K562 (cell line): ENCODE measurements around the gene OLFML1. TPM values are rescaled to one million over a fixed set of nuclear protein-coding genes. Genes with fewer than 3 reads are reported as not detected.

Source experiments
- ATAC-seq: fragments of 200-7000 bp; cut with Tn5 transposase; 3 replicates; pipeline ENCODE4 v1.9.1; 2020; ENCODE audit warnings: moderate library complexity
- BruUV-seq: library from RNA; stranded (reverse); fragments of 400-500 nt; replicated peaks from 2 replicates; lab custom pipeline; 2021; lab: Mats Ljungman, UMichigan
- CTCF ChIA-PET: fragments of 300-600 bp; formaldehyde crosslinking; extraction: SDS; loops from one replicate; lab custom pipeline; 2021; ENCODE audit warnings: low intra/inter-chr PET ratio; lab: Yijun Ruan, JAX
- POLR2A ChIA-PET: fragments of 300-600, 350-650 bp; sonication (Branson Sonifier 250); formaldehyde crosslinking; extraction: SDS; loops from one replicate; lab custom pipeline; 2021; ENCODE audit warnings: antibody characterized with exemption, inconsistent platforms; lab: Yijun Ruan, JAX
- DNase-seq, 4 experiments: peaks; one replicate each; pipeline versions ENCODE4 v3.0.0 to v3.0.0-alpha.2; 2011 to 2018; ENCODE audit warnings: low spot score in 3 of 4, mixed read lengths in 3 of 4; ENCODE audit errors: extremely low read depth in 1 of 4
- FAIRE-seq: peaks from 2 replicates; lab custom pipeline; 2011; peaks lifted over from hg19 to GRCh38; lab: Jason Lieb, UNC
- H2AFZ ChIP-seq: 2 replicates; pipeline ENCODE4 v1.6.0; 2011; ENCODE audit warnings: low read depth, low read length, control low read depth, inconsistent platforms
- H3K27ac ChIP-seq: fragments of 200-600 bp; 3 replicates; pipeline ENCODE4 v1.8.0; 2011; ENCODE audit warnings: low read depth, mild to moderate bottlenecking, control low read depth, inconsistent platforms, low read length, moderate library complexity, mixed read lengths; ENCODE audit errors: extremely low read depth
- H3K27me3 ChIP-seq, 2 experiments: fragments of 300-600 bp in 1 of 2; 2 replicates in 1 of 2; 3 replicates in 1 of 2; pipeline versions ENCODE4 v1.6.0 to v1.8.0; 2011; ENCODE audit warnings: inconsistent platforms in 2 of 2, low read length in 2 of 2, mild to moderate bottlenecking in 1 of 2, mixed read lengths in 1 of 2, moderate library complexity in 1 of 2; ENCODE audit not compliant: control insufficient read depth in 2 of 2, insufficient read depth in 2 of 2
- H3K36me3 ChIP-seq: fragments of 300-600 bp; 3 replicates; pipeline ENCODE4 v1.8.0; 2011; ENCODE audit warnings: mild to moderate bottlenecking, low read length, inconsistent platforms; ENCODE audit not compliant: control insufficient read depth, insufficient read depth
- H3K4me1 ChIP-seq, 2 experiments: fragments of 200-600 bp in 1 of 2; replicated peaks in 1 of 2; 2 replicates in 1 of 2; 3 replicates in 1 of 2; pipeline versions ENCODE4 v1.5.1 to v1.8.0; 2011; ENCODE audit warnings: inconsistent platforms in 2 of 2, low read length in 2 of 2, mild to moderate bottlenecking in 1 of 2, mixed read lengths in 1 of 2, moderate library complexity in 1 of 2; ENCODE audit not compliant: control insufficient read depth in 2 of 2, insufficient read depth in 2 of 2
- H3K4me2 ChIP-seq: 2 replicates; pipeline ENCODE4 v1.6.1; 2011; ENCODE audit warnings: low read length, control low read depth, inconsistent platforms, mixed read lengths; ENCODE audit not compliant: insufficient read depth
- H3K4me3 ChIP-seq: fragments of 200-600 bp; sonication (generic), shearing (Covaris generic); 2 replicates; pipeline ENCODE4 v1.5.1; 2016; ENCODE audit warnings: control low read depth, inconsistent platforms
- H3K79me2 ChIP-seq: fragments of 200-600 bp; 3 replicates; pipeline ENCODE4 v1.8.0; 2011; ENCODE audit warnings: low read length, inconsistent platforms; ENCODE audit not compliant: control insufficient read depth, insufficient read depth
- H3K9ac ChIP-seq, 2 experiments: 2 replicates each; pipeline versions ENCODE4 v1.6.0 to v1.6.1; 2011; ENCODE audit warnings: low read depth in 2 of 2, low read length in 2 of 2, control low read depth in 1 of 2, inconsistent platforms in 1 of 2, mild to moderate bottlenecking in 1 of 2, mixed read lengths in 1 of 2; ENCODE audit not compliant: insufficient read depth in 1 of 2
- H3K9me1 ChIP-seq: one replicate; pipeline ENCODE4 v1.6.0; 2011; ENCODE audit warnings: inconsistent platforms, mild to moderate bottlenecking, low read length, moderate library complexity; ENCODE audit not compliant: control insufficient read depth, insufficient read depth
- H3K9me3 ChIP-seq: replicated peaks from 2 replicates; pipeline ENCODE4 v1.5.1; 2011; ENCODE audit warnings: low read depth, low read length, inconsistent platforms; ENCODE audit not compliant: control insufficient read depth, insufficient read depth
- H4K20me1 ChIP-seq: replicated peaks from 2 replicates; pipeline ENCODE4 v1.6.1; 2011; ENCODE audit warnings: low read length, inconsistent platforms, mixed read lengths; ENCODE audit not compliant: control insufficient read depth, insufficient read depth
- ARHGAP35 ChIP-seq: fragments of 450-650 bp; IDR thresholded peaks from 2 replicates; pipeline ENCODE4 v1.6.1; 2018; ENCODE audit not compliant: partially characterized antibody
- GTF2F1 ChIP-seq: IDR thresholded peaks from 2 replicates; pipeline ENCODE4 v1.6.1; 2011; ENCODE audit warnings: low read depth, low read length, improper control_type of control experiment
- HINFP ChIP-seq: fragments of 450-650 bp; conservative IDR thresholded peaks from 2 replicates; pipeline ENCODE4 v1.6.1; 2016; ENCODE audit warnings: missing genetic modification characterization, low read depth, mild to moderate bottlenecking, control low read depth, missing compliant biosample characterization
- MAFG ChIP-seq: fragments of 450-650 bp; conservative IDR thresholded peaks from 2 replicates; pipeline ENCODE4 v1.6.1; 2016; ENCODE audit warnings: missing genetic modification characterization, missing compliant biosample characterization
- NONO ChIP-seq, 2 experiments: fragments of 200-400 bp in 1 of 2; fragments of 450-650 bp in 1 of 2; formaldehyde crosslinking in 1 of 2; IDR thresholded peaks; 2 replicates each; pipeline ENCODE4 v1.6.1; 2017; ENCODE audit warnings: low read depth in 2 of 2, mild to moderate bottlenecking in 2 of 2, moderate library complexity in 2 of 2, low read length in 1 of 2
- NR2C1 ChIP-seq, 2 experiments: fragments of 450-650 bp; IDR thresholded peaks; 2 replicates each; pipeline ENCODE4 v1.6.1; 2017; ENCODE audit warnings: mild to moderate bottlenecking in 2 of 2, antibody characterized with exemption in 1 of 2, inconsistent platforms in 1 of 2, missing compliant biosample characterization in 1 of 2, missing genetic modification characterization in 1 of 2
- PBX2 ChIP-seq, 2 experiments: IDR thresholded peaks in 1 of 2; conservative IDR thresholded peaks in 1 of 2; 2 replicates each; pipeline ENCODE4 v1.6.1; 2016; ENCODE audit warnings: low read depth in 2 of 2, mild to moderate bottlenecking in 1 of 2, missing compliant biosample characterization in 1 of 2, missing genetic modification characterization in 1 of 2, moderate library complexity in 1 of 2
- POLR2AphosphoS2 ChIP-seq: IDR thresholded peaks from 2 replicates; pipeline ENCODE4 v1.6.1; 2012; ENCODE audit warnings: low read length, improper control_type of control experiment
- SIN3A ChIP-seq, 2 experiments: fragments of 150-350 bp in 1 of 2; IDR thresholded peaks; 2 replicates each; pipeline ENCODE4 v1.6.1; 2011 to 2016; ENCODE audit warnings: borderline replicate concordance in 2 of 2, low read depth in 2 of 2, low read length in 2 of 2, mild to moderate bottlenecking in 2 of 2, moderate library complexity in 2 of 2; ENCODE audit not compliant: control insufficient read depth in 1 of 2
- ZNF3 ChIP-seq: fragments of 250-450 bp; sonication (Bioruptor Pico); IDR thresholded peaks from 2 replicates; pipeline ENCODE4 v1.5.0; 2021; ENCODE audit warnings: mild to moderate bottlenecking, moderate library complexity
- WGBS: fragments of 100-300 bp; shearing (Covaris generic); methylation state at CpG from one replicate; pipeline ENCODE4 v1.1.6; 2016; ENCODE audit warnings: low coverage, mixed read lengths; ENCODE audit not compliant: insufficient coverage; ENCODE audit errors: missing lambda C conversion rate; 5-methylcytosine and 5-hydroxymethylcytosine counted together
- in situ Hi-C: fragments of 300-500 bp; cut with MboI; formaldehyde crosslinking; loops from 4 replicates; pipeline ENCODE4 v1.15.0; 2018; ENCODE audit warnings: inconsistent platforms, mixed read lengths
- intact Hi-C: fragments of 100-400 bp; cut with micrococcal nuclease; formaldehyde crosslinking; loops from 2 replicates; pipeline ENCODE4 v1.14.2; 2022
- polyA plus RNA-seq, 8 experiments: library from polyadenylated mRNA; depleted of rRNA in 4 of 8; stranded (reverse) in 5 of 8; unstranded in 3 of 8; fragments of >200 nt; fragmentation: Nextera tagmentation in 2 of 8; fragmentation: Illumina TruSeq in 1 of 8; extraction: Ambion mirVana in 2 of 8; extraction: Trizol in 1 of 8; gene quantifications; 2 replicates each; pipeline versions ENCODE4 v1.2.1 to v1.2.3, GENCODE V29; 2011 to 2014; ENCODE audit warnings: inconsistent platforms in 1 of 8, missing spikeins in 1 of 8
- total RNA-seq, 7 experiments: library from RNA; depleted of rRNA in 6 of 7; stranded (reverse); fragments of >200 nt in 6 of 7; fragmentation: Illumina TruSeq in 2 of 7; extraction: Trizol in 2 of 7; gene quantifications; 2 replicates each; pipeline versions ENCODE4 v1.2.1 to v1.2.3, GENCODE V29; 2011 to 2021; ENCODE audit warnings: low replicate concordance in 1 of 7

Gene OLFML1
- total and polyA plus RNA-seq, 9 of the 15 experiments (the other 6 are each of a cell fraction or from before 2014, with no cell fraction given): not detected

DNA sequence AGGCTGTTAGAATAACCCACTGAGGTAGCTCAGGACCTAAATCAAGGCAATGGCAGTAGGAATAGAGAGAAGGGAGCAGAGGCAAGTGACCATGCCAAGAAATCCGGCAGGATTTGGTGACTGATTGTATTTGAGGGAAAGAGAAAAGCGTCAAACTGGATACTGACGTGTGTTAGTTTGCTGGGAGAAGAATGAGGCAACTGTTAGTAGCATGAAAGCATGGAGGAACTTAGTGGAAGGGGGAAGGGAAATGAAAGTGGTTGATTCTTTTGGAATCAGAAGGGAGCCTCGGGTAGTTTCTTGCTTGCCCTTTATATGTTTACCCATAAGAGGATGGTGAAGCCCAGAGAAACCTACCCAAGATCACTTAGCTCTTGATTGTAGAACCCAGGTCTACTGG, 36.8 kb downstream of the OLFML1 start:
- no peak for TF ChIP-seq ARHGAP35
- no peaks in the 10 kb centered on the region for H3K79me2 ChIP-seq
- H3K36me3 ChIP-seq: no peaks in the 10 kb centered on the region
- no peak overlapping the region for H3K4me2 ChIP-seq
- H3K9me3 ChIP-seq: no peaks in the 10 kb centered on the region
- no peak overlapping the region for H3K9ac ChIP-seq
- no peaks in the 10 kb centered on the region for H3K9me1 ChIP-seq
- 0% methylated on average over 4 of the region's 4 CpGs for WGBS
- BruUV-seq: no TSS peak
- H3K4me3 ChIP-seq: no peak overlapping the region
- ATAC-seq: no peak
- H3K27me3 ChIP-seq: peaks cover 12 to 47% of the 10 kb centered on the region in 2 experiments; a peak in 4 of 5 replicates
- H3K27ac ChIP-seq: no peak overlapping the region
- no peak for FAIRE-seq
- ChIA-PET CTCF (no interaction called here), POLR2A (no interaction called here)
- no peaks in the 10 kb centered on the region; a peak in 1 of 5 replicates for H3K4me1 ChIP-seq
- no peak overlapping the region for H2AFZ ChIP-seq
- no peak for DNase-seq
- intact Hi-C loops: no loop called here
- in situ Hi-C loops: no loop called here
- no peaks in the 10 kb centered on the region; the same call in 1 of the 2 replicates for H4K20me1 ChIP-seq

GRCh38 chr11:7522546-7522945, 37.2 kb downstream of the OLFML1 start:
- Histone ChIP-seq H3K9me3 (no peaks in the 10 kb centered on the region), H3K27ac (no peak overlapping the region), H3K4me2 (no peak overlapping the region), H3K9ac (no peak overlapping the region), H2AFZ (no peak overlapping the region), H4K20me1 (no peaks in the 10 kb centered on the region; the same call in 1 of the 2 replicates), H3K9me1 (no peaks in the 10 kb centered on the region), H3K79me2 (no peaks in the 10 kb centered on the region), H3K4me1 (no peaks in the 10 kb centered on the region; a peak in 1 of 5 replicates), H3K27me3 (peaks cover 11 to 44% of the 10 kb centered on the region in 2 experiments; a peak in 4 of 5 replicates), H3K4me3 (no peak overlapping the region), H3K36me3 (no peaks in the 10 kb centered on the region)
- in situ Hi-C loops: no loop called here
- no peak for DNase-seq
- intact Hi-C loops: no loop called here
- WGBS: 3% methylated on average over 4 of the region's 4 CpGs
- ATAC-seq: no peak
- BruUV-seq: no TSS peak
- FAIRE-seq: no peak
- POLR2A ChIA-PET: no interaction called here
- CTCF ChIA-PET: no interaction called here
- TF ChIP-seq GTF2F1 (no peak), PBX2 (CRISPR knock-in tag; IDR thresholded peaks at IDR 0.05; ENCODE audit: low read depth) (no peak), PBX2 (tag; conservative IDR thresholded peaks at IDR 0.05; ENCODE audit: low read depth) (no peak), POLR2AphosphoS2 (no peak), NR2C1 (IDR thresholded peaks at IDR 0.05) (no peak), NR2C1 (tag; IDR thresholded peaks at IDR 0.05) (no peak), NONO (IDR thresholded peaks at IDR 0.05; ENCODE audit: low read depth in 2 of 2, low read length in 1 of 2) (no peak), SIN3A (IDR thresholded peaks at IDR 0.05; ENCODE audit: borderline replicate concordance in 2 of 2, control insufficient read depth in 1 of 2, low read depth in 2 of 2, low read length in 2 of 2) (no peak), ZNF3 (CRISPR knock-in tag) (no peak), HINFP (tag) (no peak), MAFG (tag) (no peak)
